Measurements from ENCODE around the gene AEBP1.

The AEBP1 gene

DNA sequence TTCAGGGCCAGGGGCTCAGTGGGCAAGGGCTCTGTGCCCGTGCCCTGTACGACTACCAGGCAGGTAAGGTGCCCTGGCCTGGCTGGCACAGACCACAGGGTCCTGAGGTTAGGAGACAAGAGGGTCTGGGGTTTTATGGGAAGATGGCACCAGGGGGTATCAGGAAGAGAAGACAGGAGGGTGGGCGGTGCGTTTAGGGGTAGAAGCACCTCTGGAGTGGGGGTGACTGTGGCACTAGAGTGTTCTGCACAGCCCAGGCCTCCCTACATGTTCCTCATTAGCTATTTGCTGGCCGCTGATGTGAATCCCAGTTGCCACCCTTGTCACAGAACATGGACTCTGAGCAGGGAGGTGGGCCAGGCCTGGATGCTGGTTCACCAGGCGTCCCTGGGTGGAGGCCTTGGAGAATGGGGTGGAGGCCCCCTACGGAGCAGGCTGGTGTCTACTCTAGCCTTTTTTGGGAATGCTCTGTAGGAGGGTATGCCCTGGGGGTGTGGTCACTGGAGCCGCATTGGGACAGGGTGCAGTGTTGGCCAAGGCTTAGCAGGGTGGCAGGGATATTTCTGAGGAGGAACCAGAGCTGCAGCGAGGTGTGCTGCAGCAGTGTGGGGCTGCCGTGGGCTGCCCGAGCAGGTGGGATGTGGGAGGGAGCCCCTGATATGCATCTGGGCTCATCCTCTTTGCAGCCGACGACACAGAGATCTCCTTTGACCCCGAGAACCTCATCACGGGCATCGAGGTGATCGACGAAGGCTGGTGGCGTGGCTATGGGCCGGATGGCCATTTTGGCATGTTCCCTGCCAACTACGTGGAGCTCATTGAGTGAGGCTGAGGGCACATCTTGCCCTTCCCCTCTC lies 43.8 kb upstream of the AEBP1 start:
- TF ChIP-seq CTCF (conservative IDR thresholded peaks at IDR 0.05; ENCODE audit: low read depth, low read length) = no peak
- no peak overlapping the region for H3K4me3 ChIP-seq (ENCODE audit: low read length)
- no peak for DNase-seq (ENCODE audit: low read depth)

DNA sequence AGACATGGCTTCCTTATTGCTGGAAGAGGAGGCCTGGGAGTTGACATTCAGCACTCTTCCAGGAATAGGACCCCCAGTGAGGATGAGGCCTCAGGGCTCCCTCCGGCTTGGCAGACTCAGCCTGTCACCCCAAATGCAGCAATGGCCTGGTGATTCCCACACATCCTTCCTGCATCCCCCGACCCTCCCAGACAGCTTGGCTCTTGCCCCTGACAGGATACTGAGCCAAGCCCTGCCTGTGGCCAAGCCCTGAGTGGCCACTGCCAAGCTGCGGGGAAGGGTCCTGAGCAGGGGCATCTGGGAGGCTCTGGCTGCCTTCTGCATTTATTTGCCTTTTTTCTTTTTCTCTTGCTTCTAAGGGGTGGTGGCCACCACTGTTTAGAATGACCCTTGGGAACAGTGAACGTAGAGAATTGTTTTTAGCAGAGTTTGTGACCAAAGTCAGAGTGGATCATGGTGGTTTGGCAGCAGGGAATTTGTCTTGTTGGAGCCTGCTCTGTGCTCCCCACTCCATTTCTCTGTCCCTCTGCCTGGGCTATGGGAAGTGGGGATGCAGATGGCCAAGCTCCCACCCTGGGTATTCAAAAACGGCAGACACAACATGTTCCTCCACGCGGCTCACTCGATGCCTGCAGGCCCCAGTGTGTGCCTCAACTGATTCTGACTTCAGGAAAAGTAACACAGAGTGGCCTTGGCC lies 43.0 kb upstream of the AEBP1 start:
- DNase-seq (ENCODE audit: low read depth) = no peak
- no peak overlapping the region for H3K4me3 ChIP-seq (ENCODE audit: low read length)
- no peak for TF ChIP-seq CTCF (conservative IDR thresholded peaks at IDR 0.05; ENCODE audit: low read depth, low read length)

GRCh38 chr7:44061645-44062179 lies 42.4 kb upstream of the AEBP1 start:
- DNase-seq (ENCODE audit: low read depth) = no peak
- H3K4me3 ChIP-seq (ENCODE audit: low read length) = no peak overlapping the region
- TF ChIP-seq CTCF (conservative IDR thresholded peaks at IDR 0.05; ENCODE audit: low read depth, low read length) = no peak

DNA sequence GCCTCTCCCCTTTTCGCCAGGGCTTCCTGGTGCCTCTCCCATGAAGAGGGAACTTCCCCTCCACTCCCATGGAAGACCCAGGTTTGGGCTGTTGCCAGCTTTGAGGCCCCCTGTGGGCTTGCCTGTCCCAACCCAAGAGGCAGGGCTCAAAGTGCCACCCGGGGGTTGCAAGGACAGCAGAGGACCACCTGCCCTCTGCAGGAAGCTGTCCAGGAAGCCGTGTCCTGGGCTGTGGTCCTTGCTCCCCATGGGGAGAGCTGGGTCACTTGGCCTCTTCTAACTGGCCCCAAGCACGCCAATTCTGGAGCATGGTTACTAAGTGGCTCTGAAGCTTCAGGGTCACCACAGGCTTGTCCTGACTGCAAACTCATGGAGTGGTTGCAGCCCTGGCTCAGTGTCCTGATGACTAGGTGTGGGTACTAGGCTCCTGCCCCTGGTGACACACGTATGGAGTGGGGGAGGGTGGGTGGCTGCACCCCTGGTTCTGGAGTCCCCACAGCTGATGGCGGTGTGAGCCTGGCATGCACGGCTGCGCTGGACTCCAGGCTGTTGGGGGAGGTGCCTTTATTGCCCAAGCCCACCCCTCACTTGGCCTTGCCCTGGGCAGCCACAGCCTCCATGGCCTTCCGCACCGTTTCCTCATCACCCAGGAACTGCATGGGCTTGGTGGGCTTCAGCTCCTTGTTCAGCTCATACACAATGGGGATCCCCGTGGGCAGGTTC lies 41.8 kb upstream of the AEBP1 start:
- no peak for TF ChIP-seq CTCF (conservative IDR thresholded peaks at IDR 0.05; ENCODE audit: low read depth, low read length)
- no peak overlapping the region for H3K4me3 ChIP-seq (ENCODE audit: low read length)
- DNase-seq (ENCODE audit: low read depth) = no peak

GRCh38 chr7:44062903-44063295 lies 41.2 kb upstream of the AEBP1 start:
- H3K4me3 ChIP-seq (ENCODE audit: low read length) = no peak overlapping the region
- no peak for DNase-seq (ENCODE audit: low read depth)
- TF ChIP-seq CTCF (conservative IDR thresholded peaks at IDR 0.05; ENCODE audit: low read depth, low read length) = no peak

- TF ChIP-seq CTCF (conservative IDR thresholded peaks at IDR 0.05; ENCODE audit: low read depth, low read length) = no peak
- no peak overlapping the region for H3K4me3 ChIP-seq (ENCODE audit: low read length)
- DNase-seq (ENCODE audit: low read depth) = no peak
These were observed 40.6 kb upstream of the AEBP1 start for GRCh38 chr7:44063547-44063893.
